Epithelial cell of prostate (primary cell): ENCODE data around the gene MKRN2OS.

Experiments used
- DNase-seq: peaks from one replicate; pipeline ENCODE4 v3.0.0-alpha.2; 2011; ENCODE audit warnings: low read depth, low spot score
- H3K27ac ChIP-seq: fragments of 450-650 bp; 2 replicates; pipeline ENCODE4 v1.5.1; 2017; ENCODE audit warnings: mild to moderate bottlenecking

The MKRN2OS gene

GRCh38 chr3:12516873-12517272 is 28.4 kb downstream of the MKRN2OS start:
- no peak for DNase-seq
- no peak overlapping the region for H3K27ac ChIP-seq

GRCh38 chr3:12515631-12516030 is 29.7 kb downstream of the MKRN2OS start:
- no peak overlapping the region for H3K27ac ChIP-seq
- no peak for DNase-seq

GRCh38 chr3:12513694-12514446 is 31.4 kb downstream of the MKRN2OS start:
- no peak for DNase-seq
- no peak overlapping the region for H3K27ac ChIP-seq

- no peak overlapping the region for H3K27ac ChIP-seq
- no peak for DNase-seq
These were observed 32.7 kb downstream of the MKRN2OS start for GRCh38 chr3:12512534-12513118.

- no peak overlapping the region for H3K27ac ChIP-seq
- DNase-seq, result no peak
These were observed 35.8 kb downstream of the MKRN2OS start for GRCh38 chr3:12509466-12509865.

- peak; percentile 73 for DNase-seq
- H3K27ac ChIP-seq, result peak overlapping the region; percentile 34
These were observed 37.0 kb downstream of the MKRN2OS start for GRCh38 chr3:12508291-12508700.

- DNase-seq, result no peak
- H3K27ac ChIP-seq, result peak overlapping the region; percentile 34
These were observed 37.6 kb downstream of the MKRN2OS start for GRCh38 chr3:12507591-12508281.

GRCh38 chr3:12506201-12506709 is 39.0 kb downstream of the MKRN2OS start:
- no peak overlapping the region for H3K27ac ChIP-seq
- no peak for DNase-seq

GRCh38 chr3:12503126-12503957 is 42.0 kb downstream of the MKRN2OS start:
- no peak overlapping the region for H3K27ac ChIP-seq
- DNase-seq, result no peak

- no peak overlapping the region for H3K27ac ChIP-seq
- DNase-seq, result no peak
These were observed 43.8 kb downstream of the MKRN2OS start for GRCh38 chr3:12501360-12502020.

- no peak for DNase-seq
These were observed 45.8 kb downstream of the MKRN2OS start for GRCh38 chr3:12499474-12499873.

GRCh38 chr3:12496453-12496761 is 48.9 kb downstream of the MKRN2OS start:
- no peak for DNase-seq
- H3K27ac ChIP-seq, result no peak overlapping the region

More at GRCh38 chr3:12499474-12499873, 45.8 kb downstream of the MKRN2OS start:
- no peak overlapping the region for H3K27ac ChIP-seq

GRCh38 chr3:12495749-12496452 is 49.4 kb downstream of the MKRN2OS start:
- H3K27ac ChIP-seq, result no peak overlapping the region
- no peak for DNase-seq

- DNase-seq, result no peak
These were observed 54.8 kb downstream of the MKRN2OS start for GRCh38 chr3:12490547-12490946.

GRCh38 chr3:12489832-12490231 is 55.5 kb downstream of the MKRN2OS start:
- no peak for DNase-seq
- H3K27ac ChIP-seq, result no peak overlapping the region

More at GRCh38 chr3:12490547-12490946, 54.8 kb downstream of the MKRN2OS start:
- H3K27ac ChIP-seq, result no peak overlapping the region
